SKM-1 (cell line): ENCODE data around the gene RBL1.
A peak's percentile ranks its signal among the peaks of the same experiment; 100 is the strongest.

Source experiments
- DNase-seq: peaks from one replicate; lab custom pipeline; 2025; ENCODE audit not compliant: unreplicated experiment; lab: John Stamatoyannopoulos, UW

RBL1 gene

DNA sequence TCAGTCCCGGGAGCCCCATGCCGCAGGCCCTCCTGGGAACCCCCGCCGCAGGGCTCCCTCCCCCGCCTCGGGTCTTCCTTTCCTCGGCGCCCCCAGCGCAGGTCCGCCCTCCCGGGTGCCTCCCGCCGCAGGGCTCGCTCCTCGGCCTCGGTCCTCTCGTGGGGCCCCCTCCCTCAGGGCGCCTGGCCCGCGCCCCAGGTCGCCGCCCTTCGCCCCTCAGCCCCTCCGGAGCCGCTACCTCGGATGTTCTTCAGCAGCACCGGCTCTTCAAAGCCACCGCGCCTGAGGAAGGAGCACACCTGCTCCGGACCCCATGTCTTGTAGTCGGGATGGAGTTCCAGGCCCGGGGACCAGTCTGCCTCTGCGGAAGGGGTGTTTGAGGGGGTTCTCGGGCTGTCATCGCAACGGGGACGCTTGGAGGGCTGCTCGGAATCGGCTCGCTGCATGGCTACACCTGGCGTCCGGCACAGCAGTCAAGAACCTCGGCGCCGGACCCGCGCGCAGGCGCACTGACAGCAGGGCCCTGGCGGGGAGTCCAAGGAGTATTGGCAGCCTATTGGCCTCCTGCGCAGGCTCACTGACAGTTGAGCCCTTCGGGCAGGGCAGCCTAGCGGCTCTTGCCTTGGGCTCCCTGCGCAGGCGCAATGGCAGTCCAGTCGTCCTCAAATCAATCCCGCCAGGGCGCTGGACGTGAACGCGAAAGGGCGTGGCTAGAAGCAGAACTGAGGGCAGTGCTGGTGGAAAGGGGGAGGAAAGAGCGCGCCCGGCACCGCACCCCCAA, 144.4 kb downstream of the RBL1 start, which contains the start of gene SAMHD1:
Gene SAMHD1 (minus strand): TSS at position 511 of the 781 bp plus-strand sequence. CDS start 65 bp downstream, at position 446.
- DNase-seq = peak; percentile 97

DNA sequence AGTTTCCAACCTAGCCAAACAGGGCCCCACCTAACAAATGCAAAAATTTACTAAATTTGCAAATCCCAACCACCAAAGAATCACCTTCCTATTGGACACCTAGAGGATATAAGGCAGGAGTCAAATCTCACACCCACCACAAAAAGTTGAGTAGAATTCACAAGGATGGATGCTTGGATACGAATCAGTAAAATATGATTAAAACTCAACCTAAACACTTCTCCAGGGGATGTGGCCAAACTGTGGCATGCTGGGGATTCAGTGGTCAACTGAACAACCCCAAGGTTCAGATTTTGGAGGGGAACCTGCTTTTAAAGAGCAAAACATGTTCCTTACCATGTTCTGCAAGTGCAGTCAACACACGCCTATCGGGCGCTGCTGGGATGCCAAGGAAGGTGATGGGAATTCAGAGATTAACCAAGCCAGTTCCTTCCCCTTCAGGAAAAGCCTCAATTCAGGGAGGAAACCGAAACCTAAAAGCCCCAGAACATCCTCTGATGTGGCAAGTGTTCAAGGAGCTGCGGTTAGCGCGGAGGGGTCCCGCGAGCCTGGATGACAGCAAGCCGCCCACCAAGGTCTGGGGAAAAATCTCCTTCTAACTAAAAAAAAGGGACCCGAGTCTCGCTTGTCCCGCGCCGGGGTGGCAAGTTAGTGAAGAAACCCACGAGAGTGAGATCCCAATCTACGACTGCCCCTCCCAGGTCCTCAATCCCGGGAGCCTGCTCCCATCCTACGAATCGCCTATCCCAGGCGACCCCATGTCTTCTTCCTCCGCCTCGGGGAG, 145.2 kb downstream of the RBL1 start:
- no peak for DNase-seq
